Tibial artery (tissue), 4 donors: ENCODE results near the gene DST.

Experiments
- DNase-seq, 2 donors: peaks; one replicate each; pipeline ENCODE4 v3.0.0-alpha.2; 2019
- H3K27ac ChIP-seq, 2 donors: fragments of 200-600 bp; sonication (generic) in 1 of 2; 1 replicate in 1 of 2; 2 replicates in 1 of 2; pipeline ENCODE4 v1.5.1; 2018 to 2019; ENCODE audit warnings: mild to moderate bottlenecking in 1 of 2
- H3K27me3 ChIP-seq, 2 donors: fragments of 200-600 bp; sonication (generic) in 1 of 2; one replicate each; pipeline versions ENCODE4 v1.5.1 to v1.6.0; 2016 to 2019
- H3K36me3 ChIP-seq, 3 donors: fragments of 200-600 bp; sonication (generic) in 2 of 3; one replicate each; pipeline ENCODE4 v1.5.1; 2016 to 2019; ENCODE audit warnings: mild to moderate bottlenecking in 2 of 3
- H3K4me1 ChIP-seq, 4 donors: fragments of 200-600 bp; sonication (generic) in 2 of 4; 1 replicate in 3 of 4; 2 replicates in 1 of 4; pipeline ENCODE4 v1.5.1; 2016 to 2019
- H3K4me3 ChIP-seq, 2 donors: fragments of 200-600 bp; sonication (generic) in 1 of 2; 1 replicate in 1 of 2; 2 replicates in 1 of 2; pipeline ENCODE4 v1.5.1; 2018 to 2019; ENCODE audit warnings: mild to moderate bottlenecking in 2 of 2
- H3K9me3 ChIP-seq, 3 donors: fragments of 200-600 bp; sonication (generic) in 1 of 3; one replicate each; pipeline ENCODE4 v1.5.1; 2016 to 2019
- intact Hi-C: fragments of 100-400 bp; cut with DNase I; formaldehyde crosslinking; loops from one replicate; pipeline ENCODE4 v1.15.0; 2023; ENCODE audit warnings: low total_unique reads
- TF ChIP-seq, protein P1 (sequence below), 2 experiments: fragments of 200-600 bp in 1 of 2; fragments of 450-650 bp in 1 of 2; IDR thresholded peaks; one replicate each; pipeline ENCODE4 v1.5.1; 2017 to 2019; ENCODE audit warnings: antibody characterized with exemption in 2 of 2, mild to moderate bottlenecking in 1 of 2, moderate library complexity in 1 of 2

Gene DST

DNA sequence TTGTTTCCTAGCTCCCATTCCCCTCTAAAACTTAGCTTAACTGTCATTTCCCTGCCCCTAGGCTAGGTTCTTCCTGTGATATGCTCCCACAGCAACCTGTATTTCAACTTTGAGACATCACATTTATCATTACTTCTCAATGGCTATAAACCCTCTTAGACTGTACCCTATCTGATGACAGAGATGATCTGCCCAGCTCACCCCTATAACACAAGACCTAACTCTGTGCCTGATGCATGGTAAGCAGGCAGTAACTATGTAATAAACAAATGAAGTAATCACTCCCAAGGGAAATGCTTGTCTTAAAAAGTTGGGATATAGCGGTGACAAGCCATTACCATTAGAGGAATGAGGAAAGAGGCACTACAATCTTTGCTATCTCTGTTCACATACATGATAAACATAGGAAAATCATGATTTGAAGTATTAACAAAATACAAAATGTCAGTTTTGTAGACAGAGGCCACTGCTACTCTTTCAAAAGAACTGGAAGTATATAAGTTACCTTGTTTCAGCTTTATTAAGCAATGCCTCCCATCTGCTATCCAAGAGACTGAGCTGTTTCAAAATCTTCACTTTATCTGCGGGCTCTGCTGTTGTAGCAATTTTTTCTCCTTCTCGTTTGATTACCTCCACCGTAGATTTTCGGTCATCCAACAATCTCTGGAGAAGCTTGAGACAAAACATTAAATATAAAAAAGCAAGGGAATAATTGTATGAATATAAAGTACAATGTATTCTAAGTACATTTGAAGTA is 110.7 kb downstream of the DST start:
- no peak overlapping the region for H3K4me3 ChIP-seq
- TF ChIP-seq, protein P1, sequence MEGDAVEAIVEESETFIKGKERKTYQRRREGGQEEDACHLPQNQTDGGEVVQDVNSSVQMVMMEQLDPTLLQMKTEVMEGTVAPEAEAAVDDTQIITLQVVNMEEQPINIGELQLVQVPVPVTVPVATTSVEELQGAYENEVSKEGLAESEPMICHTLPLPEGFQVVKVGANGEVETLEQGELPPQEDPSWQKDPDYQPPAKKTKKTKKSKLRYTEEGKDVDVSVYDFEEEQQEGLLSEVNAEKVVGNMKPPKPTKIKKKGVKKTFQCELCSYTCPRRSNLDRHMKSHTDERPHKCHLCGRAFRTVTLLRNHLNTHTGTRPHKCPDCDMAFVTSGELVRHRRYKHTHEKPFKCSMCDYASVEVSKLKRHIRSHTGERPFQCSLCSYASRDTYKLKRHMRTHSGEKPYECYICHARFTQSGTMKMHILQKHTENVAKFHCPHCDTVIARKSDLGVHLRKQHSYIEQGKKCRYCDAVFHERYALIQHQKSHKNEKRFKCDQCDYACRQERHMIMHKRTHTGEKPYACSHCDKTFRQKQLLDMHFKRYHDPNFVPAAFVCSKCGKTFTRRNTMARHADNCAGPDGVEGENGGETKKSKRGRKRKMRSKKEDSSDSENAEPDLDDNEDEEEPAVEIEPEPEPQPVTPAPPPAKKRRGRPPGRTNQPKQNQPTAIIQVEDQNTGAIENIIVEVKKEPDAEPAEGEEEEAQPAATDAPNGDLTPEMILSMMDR (IDR thresholded peaks at IDR 0.05): no peak
- H3K27me3 ChIP-seq: no peaks in the 10 kb centered on the region
- DNase-seq: no peak
- intact Hi-C loops: no loop called here
- H3K4me1 ChIP-seq: peaks cover 0 to 77% (median 11%) of the 10 kb centered on the region in 4 donors
- no peak overlapping the region for H3K27ac ChIP-seq
- H3K9me3 ChIP-seq: no peaks in the 10 kb centered on the region
- peaks cover 75 to 94% (median 90%) of the 10 kb centered on the region in 3 donors for H3K36me3 ChIP-seq

DNA sequence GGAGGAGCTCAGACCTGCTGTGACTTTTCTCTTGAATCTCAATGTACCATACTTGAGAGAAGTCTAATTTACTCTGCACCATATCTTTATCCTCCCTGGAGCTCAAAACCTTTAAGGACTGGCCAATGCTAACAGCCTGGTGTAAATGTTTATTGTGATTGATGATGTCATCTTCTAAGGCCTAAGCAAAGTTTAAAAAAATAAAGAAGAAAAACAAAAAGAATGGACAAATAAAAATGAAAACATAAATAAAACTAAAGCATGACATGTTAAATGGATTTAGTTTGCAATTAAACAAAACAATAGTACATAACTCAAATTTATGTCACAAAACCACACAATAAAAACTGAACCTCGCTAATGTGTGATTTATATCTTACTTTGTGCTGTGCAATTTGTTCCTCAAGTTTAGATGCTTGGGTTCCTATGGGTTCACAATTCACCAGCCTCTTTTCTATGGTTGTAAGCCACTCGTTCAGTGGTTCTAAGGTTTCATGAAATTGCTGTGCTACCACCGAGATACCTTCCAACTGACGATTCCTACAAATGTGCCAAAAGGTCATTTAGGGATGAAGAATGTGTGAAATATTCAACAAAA is 113.0 kb downstream of the DST start:
- Histone ChIP-seq H3K4me1 (peaks cover 3 to 77% (median 18%) of the 10 kb centered on the region in 4 donors), H3K27me3 (no peaks in the 10 kb centered on the region), H3K27ac (peak overlapping the region; percentile 23 to 74), H3K36me3 (peaks cover 73 to 83% (median 82%) of the 10 kb centered on the region in 3 donors), H3K4me3 (no peak overlapping the region), H3K9me3 (no peaks in the 10 kb centered on the region)
- TF ChIP-seq, protein P1 (IDR thresholded peaks at IDR 0.05): no peak
- intact Hi-C loops: no loop called here
- DNase-seq: no peak

DNA sequence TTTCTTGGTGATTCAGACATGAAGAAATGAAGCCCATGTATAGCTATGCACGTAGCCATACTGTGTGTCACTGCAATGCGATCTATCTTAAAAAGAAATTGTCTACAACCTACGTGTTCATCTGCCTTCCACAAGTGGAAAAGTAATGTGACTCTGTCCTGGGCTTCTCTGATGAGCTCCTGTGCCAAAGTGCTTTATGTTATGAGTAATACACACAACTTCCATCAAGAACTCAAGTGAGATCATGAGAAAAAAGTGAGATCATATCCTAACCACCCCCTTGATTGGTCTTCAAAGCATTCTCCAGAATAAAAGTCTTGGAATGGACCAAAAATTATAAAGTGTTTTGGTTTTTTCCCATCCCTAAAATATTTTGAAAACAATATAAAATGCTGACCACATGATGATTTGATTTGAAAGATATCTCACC is 114.3 kb downstream of the DST start:
- intact Hi-C loops: no loop called here
- no peaks in the 10 kb centered on the region for H3K27me3 ChIP-seq
- DNase-seq: no peak
- H3K9me3 ChIP-seq: no peaks in the 10 kb centered on the region
- peaks cover 3 to 77% (median 23%) of the 10 kb centered on the region in 4 donors for H3K4me1 ChIP-seq
- peaks cover 69 to 75% (median 70%) of the 10 kb centered on the region in 3 donors for H3K36me3 ChIP-seq
- TF ChIP-seq, protein P1 (IDR thresholded peaks at IDR 0.05): no peak
- no peak overlapping the region for H3K4me3 ChIP-seq
- H3K27ac ChIP-seq: peak overlapping the region; percentile 25 to 74

DNA sequence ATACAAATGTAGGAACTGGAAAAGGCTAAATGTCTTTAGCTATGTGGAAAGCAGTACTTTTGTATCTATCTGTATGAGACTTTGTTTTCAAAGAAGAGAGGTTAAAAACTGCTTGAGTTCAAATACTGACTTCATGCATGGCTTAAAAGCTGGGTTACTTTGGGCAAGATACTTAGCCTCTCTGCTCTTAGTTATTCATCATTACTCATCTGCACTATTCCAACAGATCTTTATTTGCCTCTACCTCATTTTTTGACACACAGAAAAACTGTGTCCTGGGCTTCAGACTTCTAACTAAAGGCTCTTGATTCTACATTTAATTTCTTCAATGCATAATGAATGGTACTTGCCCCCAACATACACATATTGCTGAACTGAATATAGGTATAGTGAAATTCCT is 114.8 kb downstream of the DST start:
- H3K36me3 ChIP-seq: peaks cover 65 to 74% (median 68%) of the 10 kb centered on the region in 3 donors
- peaks cover 3 to 77% (median 23%) of the 10 kb centered on the region in 4 donors for H3K4me1 ChIP-seq
- TF ChIP-seq, protein P1 (IDR thresholded peaks at IDR 0.05): no peak
- DNase-seq: no peak
- intact Hi-C loops: no loop called here
- no peak overlapping the region for H3K4me3 ChIP-seq
- H3K9me3 ChIP-seq: no peaks in the 10 kb centered on the region
- H3K27me3 ChIP-seq: no peaks in the 10 kb centered on the region
- H3K27ac ChIP-seq: peak overlapping the region; percentile 74 to 80

- Histone ChIP-seq H3K27me3 (no peaks in the 10 kb centered on the region), H3K9me3 (no peaks in the 10 kb centered on the region), H3K27ac (peak overlapping the region; percentile 74 to 80), H3K4me3 (no peak overlapping the region), H3K36me3 (peaks cover 56 to 71% (median 61%) of the 10 kb centered on the region in 3 donors), H3K4me1 (peaks cover 3 to 83% (median 24%) of the 10 kb centered on the region in 4 donors)
- intact Hi-C loops: no loop called here
- TF ChIP-seq, protein P1 (IDR thresholded peaks at IDR 0.05): no peak
- no peak for DNase-seq
Observed at GRCh38 chr6:56526860-56527544, 115.7 kb downstream of the DST start.
